GM10847 (cell line): ENCODE measurements around the gene PBX2.

Experiments used
- POLR2A ChIP-seq: IDR thresholded peaks from 2 replicates; pipeline ENCODE4 v1.6.1; 2011; ENCODE audit not compliant: insufficient read length; ENCODE audit errors: extremely low read depth

Gene PBX2

DNA sequence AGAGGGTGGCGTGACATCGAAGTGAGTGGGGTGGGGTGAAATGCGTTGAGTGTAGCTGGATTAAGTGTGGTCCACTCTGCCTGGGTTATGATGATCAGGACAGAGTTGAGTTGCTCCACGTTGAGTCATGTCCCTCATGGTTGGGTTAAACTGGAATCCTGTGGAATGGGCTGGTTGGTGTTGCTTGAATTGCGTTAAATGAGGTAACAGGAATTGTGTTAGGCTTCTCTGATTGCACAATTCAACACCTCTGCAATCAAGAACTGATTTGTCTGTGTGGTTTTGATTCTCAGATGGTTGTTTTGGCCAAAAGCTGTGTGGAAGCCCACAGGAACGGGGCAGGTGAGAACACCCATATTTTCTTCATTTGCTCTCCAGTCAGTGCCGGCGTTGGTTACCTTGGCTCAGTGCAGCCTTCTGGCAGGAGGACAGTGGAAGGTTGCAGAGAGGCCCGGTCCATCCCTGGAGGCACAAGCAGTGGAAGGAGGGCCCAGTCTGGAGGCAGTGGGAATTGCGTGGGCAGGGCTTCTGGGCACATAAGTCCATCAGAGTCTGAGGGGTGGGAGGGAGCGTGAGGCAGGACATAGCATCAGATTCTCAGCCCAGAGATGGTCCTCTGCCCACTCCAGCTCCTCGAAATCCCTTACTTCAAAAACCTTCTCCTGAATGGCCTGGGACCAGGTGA, 22.2 kb upstream of the PBX2 start:
- TF ChIP-seq POLR2A: no peak

DNA sequence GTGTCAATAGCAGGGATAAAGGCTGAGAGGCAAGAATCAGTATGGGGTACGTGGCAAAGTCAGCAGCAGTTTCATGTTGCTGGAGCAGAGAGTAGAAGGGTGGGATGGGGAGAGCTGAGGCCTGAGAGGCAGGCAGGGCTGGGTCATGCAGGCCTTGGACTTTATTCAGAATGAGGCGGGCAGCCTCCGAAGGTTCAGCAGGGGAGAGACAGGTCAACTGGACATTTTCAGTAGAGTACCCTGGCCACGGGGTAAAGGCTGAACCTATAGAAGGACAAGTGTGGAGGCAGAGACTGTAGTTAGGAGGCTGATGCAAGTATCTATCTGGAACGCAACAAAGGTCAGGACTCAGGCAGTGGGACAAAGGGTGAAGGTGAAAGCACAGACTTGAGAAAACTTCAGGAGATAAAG, 20.2 kb upstream of the PBX2 start:
- TF ChIP-seq POLR2A: no peak

DNA sequence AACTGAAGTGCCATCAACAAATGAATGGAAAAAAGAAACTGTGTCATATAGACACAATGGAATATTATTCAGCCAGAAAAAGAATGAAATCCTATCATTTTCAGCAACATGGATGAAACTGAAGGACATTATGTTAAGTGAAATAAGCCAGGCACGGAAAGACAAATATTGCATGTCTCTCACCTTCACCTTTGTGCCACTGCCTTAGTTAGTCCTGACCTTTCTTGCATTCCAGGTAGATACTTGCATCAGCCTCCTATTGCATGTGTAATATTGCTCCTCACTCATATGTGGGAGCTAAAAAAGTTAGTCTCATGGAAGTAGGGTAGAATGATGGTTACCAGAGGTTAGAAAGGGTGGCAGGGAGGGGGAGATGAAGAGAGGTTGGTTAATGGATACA, 19.0 kb upstream of the PBX2 start:
- no peak for TF ChIP-seq POLR2A

DNA sequence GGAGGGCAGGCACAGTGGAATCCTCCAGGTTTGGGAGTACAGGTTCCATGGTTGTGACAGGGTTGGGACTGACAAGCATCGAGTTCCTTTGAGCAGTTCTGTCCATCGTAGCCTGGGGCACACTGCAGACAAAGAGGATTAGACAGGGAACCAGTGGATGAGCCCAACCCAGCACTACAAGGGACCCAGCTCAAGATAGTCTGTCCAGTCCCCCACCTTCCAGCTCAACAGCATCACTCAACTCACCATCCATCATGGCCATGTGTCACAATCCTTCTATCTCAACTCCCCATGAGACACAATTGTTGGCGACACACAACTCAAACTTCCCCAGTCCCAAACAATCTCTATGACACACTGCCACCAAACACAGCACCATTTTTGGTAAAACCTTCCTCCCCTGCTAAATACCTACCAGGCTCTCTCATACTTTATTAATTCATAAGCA, 14.3 kb upstream of the PBX2 start:
- TF ChIP-seq POLR2A: no peak

DNA sequence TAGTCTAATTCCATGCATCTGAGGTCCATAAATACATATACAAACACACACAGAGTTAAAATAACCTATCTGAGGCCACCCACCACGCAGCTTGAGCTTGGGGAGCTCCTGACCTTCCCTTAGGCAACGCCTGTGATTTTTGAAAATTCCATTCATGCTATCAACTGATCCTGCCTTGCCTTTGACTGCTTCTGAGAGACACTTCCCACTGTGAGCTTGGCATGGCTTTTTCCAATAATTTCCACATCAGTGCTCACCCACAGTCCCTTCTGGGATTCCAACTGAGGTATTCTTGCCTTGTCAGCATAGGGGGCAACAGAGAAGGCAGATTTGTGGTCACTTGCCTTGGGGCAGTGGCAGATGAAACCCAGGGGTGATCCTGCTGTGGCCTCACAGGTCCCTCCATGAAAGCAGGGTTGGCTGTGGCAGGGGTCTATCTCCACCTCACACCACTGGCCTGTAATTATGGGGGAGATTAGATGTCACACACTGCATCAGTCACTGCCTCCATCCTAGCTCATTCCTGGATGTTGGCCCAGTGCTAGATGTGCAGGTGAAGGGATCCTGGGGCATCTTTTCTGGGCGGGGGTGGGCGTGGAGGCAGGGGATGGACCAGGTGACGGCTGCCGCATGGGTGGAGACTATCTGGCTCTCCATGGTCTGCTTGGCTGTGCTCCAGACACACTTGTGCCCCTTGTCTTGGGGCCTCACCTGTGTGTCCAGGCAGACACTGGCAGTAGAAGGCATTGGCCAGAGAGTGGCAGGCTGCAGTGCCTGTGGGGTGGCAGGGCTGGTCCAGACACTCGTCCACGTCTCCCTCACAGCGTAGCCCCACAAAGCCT, 13.6 kb upstream of the PBX2 start:
- TF ChIP-seq POLR2A: no peak

DNA sequence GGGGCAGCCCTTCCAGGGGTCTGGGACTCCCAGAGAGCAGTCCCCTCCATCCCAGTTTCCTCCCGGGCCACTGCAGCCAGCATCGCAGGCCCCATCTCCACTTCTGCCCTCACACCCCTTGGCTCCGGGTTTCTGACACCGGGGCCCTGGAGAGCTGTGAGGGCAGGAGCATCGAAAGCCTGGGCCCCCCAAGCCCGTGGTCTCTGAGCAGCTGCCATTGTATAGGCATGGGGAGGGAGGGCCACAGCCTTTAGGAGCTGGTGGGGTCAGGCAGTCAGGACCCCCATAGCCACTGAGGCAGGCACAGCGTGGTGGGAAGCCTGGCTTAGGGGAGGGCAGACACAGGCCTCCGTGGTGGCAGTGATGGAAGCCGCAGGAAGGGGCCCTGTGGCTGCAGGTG, 12.2 kb upstream of the PBX2 start:
- TF ChIP-seq POLR2A: no peak

DNA sequence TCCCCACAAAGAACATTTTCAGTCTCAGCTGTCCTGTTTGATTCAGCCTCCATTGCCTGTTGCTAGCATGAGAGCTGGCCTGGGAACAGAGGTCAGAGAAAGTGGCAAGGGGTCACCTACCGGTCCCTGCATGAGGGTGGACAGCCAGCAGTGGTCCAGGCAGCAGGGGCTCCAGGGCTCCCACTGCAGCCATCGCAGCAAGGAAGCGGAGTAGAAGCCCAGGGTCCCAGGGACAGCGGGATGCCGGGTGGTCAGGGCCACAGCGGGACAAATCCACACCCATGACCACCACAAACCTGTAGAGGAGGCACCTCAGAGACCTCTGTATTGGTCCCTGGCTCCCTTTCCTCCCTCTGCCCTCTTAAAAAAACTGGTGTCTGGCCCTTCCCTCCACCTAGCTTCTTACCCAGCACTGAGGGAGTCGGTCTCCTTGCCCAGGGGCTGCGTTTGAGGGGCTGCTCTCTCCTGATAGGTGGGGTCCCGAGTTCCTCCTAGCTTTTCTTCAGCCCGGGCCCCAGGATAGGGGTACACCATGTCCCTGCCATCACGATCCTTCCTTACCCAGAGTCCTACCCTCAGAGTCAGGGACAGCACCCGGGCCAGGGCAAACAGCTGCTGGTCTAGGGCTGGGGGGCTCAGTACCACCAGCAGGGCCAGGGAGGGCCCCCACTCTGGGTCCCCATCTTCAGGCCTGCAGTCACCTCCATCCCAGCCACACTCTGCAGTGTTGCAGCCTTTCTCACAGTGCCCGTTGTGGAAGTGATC, 10.9 kb upstream of the PBX2 start:
- no peak for TF ChIP-seq POLR2A

DNA sequence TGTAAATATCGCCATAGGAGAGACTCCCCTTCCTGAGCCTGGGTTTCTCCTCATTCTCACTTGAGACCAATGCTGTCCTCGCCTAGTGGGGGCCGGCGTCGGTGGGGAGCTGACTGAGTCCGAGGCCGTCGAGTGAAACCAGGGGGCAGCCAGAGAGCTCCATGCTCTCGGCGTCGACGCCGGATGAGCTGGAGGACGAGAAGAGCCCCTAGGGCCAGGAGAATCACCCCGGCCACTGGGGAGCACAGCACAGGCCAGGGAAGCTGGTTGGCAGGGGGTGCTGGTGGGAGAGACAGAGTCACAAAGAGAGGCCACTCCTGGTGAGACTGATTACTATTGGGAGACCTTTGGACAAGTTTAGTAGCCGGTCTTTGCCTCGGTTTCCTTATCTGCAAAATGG, 8.9 kb upstream of the PBX2 start:
- no peak for TF ChIP-seq POLR2A

DNA sequence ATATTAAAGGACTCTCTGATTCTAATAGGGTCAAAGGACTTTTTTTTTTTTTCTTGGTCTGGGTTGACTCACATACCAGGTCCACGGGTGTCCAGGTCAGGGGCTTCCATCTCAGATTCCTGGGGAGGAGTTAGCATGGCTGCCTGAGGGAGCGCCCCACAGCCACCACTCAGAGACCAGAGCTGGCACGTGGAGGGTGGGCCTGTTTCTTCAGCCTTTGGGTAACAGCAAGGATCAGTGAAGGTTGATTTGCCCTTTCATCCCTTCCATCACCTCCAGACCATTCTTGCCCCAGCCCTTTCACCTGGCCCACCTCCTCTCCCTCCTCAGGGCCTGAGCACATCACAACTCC, 8.3 kb upstream of the PBX2 start:
- TF ChIP-seq POLR2A: no peak

DNA sequence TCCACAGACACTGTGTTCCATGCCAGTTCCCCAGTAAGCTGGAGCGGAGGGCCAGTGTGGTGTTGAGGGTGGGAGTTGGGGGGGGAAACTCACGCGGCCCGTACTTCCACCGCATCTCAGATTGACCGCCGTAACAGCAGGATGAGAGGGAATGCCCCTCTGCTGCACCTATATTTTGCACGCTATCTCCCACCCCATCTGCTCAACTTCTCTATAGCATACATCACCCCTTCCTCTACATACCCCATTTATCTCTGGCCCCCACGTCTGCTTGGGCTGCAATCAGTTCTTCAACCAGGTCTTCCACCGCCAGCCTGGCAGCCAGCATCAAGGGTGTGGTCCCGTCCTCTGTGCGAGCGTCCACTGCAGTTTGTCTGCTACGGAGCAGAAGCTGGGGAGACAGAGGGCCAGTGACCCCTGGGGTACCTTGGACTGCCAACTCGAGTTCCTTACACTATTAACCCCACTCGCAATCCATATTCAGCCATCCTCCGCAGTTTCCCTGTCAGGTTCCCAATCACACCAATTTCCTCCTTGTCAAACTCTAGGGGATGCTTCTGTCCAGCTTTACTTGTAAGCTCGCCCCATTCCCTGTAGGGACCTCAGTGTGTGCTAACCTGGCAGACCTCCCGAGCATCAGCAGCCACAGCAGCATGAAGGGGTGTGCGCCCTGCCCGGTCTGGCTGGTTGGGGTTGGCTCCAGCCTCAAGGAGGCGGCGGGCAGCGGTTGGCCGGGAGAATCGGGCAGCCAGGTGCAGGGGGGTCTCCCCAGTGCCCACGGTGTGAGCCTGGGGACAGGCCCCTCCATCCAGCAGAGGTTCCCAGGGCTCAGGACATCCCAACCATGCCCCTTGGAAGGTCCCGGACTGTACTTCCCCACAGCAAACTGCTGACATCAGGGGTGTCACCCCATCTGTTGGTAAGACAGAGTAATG, 6.9 kb upstream of the PBX2 start:
- TF ChIP-seq POLR2A: no peak

DNA sequence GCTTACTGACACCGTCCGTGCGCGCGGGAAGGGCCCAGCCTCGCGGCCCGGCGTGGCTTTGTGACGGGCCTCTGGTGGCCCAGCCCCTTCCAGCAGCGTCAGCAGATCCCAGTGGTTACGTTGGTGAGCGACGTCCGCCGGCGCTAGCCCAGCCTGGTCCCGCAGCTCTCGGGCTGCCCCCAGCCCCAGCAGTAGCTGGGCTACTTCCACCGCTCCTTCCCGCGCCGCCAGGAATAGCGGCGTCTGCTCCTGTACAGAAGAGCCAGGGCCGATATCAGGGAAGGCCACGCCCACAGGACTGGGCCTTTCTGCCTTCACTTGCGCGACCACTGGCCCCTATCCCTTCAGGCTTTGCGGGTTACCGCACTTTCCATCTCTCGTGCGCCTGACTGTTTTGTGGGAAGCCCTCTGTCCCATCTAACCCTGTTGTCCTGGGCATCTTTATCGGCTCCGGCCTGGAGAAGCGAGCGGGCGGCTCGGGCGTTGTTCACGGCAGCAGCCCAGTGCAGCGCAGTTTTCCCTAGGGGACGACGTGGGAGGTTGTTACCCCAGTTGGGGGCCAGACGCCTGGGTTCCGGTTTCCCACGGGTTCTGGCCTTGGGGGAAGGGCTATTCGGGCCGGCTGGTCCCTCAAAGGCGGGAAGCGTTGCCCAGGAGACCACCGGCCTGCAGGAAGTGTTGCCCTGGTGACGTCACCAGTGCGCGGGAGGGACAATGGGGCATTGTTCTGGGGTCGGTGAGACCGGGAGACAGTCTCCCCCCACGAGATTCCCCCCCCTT, 6.1 kb upstream of the PBX2 start:
- peak; percentile 88 for TF ChIP-seq POLR2A

DNA sequence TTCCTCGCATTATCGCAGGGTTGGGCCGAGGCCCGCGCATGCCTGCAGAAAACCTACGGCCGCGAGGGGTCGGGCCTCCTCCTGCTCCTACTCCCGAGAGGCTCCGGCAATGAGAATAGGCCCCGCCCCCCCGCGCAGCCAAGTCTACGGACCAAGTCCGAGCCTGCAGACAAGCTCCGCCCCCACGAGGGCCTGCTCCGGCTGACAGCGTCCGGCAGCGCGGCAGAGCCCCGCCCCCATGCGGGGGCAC, 5.6 kb upstream of the PBX2 start:
- no peak for TF ChIP-seq POLR2A

DNA sequence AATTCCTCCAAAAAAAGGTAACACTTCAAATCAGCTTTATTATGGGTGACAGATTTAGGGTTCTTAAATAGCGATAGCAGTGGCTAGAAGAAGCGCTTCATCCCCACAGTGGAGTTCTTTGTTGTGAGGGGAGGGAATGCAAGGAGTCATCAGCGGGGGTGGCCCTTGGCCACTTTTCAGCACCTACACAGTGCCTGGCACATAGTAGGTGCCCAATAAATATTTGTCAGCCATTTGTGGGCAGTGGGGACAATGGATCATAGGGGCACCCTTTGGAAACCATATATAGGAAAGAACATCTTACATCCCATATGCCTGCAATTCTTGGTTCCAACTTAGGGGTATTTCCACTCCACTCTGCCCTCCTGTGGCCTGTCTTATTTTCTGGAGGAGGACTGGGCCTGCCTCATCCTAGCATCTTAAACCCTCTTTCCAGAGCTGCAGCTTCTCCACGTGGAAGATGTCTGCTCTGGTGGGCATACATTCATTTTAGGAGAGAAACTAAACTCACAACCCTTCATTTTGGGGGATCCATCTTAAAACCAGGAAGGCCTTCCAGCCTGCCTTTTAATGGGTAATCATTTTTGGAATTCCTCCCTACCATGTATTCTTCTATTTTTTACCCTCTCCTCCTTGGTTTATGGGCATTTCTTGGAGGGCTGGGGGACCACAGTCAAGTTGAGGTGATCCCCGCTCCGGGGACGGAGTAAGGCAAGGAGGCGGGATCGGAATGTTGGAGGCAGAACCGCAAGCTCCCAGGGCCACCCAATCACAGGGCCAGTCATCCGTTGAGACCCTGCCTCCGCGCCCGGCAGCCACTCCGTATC, 5.0 kb upstream of the PBX2 start:
- peak; percentile 48 for TF ChIP-seq POLR2A

DNA sequence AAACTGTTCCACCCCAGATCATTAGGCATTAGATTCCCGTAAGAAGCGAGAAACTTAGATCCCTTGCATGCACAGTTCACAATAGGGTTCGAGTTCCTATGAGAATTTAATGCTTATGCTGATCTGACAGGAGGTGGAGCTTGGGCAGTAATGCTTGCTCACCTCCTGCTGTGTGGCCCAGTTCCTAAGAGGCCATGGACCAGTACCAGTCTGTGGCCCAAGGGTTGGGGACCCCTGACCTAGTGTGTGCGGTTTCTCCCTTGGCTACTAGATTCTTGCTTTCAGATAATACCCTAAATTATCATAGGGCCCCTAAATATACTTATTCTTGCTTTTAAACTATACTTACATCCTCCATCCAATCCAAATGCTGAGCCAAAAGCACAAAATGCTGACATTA, 4.4 kb upstream of the PBX2 start:
- no peak for TF ChIP-seq POLR2A

DNA sequence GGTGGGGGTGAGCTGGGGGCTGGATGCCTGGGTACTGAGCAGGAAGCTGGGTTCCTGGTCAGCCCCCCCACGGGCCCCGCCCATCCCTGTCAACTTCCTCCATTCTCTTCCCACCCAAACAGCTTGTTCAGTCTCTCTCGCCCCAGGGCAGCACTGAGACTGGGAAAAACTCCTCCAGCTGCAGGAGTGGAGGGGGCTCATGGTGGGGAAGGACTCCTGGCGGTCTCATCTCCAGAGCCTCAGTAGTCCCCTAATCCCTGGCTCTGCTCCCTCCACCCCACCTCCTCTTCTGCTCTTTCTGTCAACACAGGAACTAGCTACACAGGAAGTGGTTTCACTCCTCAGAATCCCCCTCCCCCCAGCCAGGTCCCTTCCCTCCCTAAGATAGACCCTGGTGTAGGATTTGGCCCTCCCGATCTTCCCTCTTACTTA, 2.6 kb upstream of the PBX2 start, which contains the start of gene GPSM3:
Gene GPSM3 (minus strand): TSS at position 36 of the 432 bp plus-strand sequence. CDS start 130 bp downstream, outside the sequence.
- peak; percentile 26 for TF ChIP-seq POLR2A
